Measurements from ENCODE around the gene PLEKHA3.
A peak's percentile ranks its signal among the peaks of the same experiment; 100 is the strongest.

The PLEKHA3 gene

GRCh38 chr2:178479758-178480226 is 465 bp upstream of the PLEKHA3 start:
- Mint-ChIP-seq H3K27ac (peak overlapping the region; percentile 51), H3K27me3 (ENCODE audit: low read depth, poor library complexity) (no peaks in the 10 kb centered on the region), H3K9me3 (no peaks in the 10 kb centered on the region), H3K4me1 (peaks cover 52% of the 10 kb centered on the region), H3K36me3 (ENCODE audit: low read depth) (peaks cover 21% of the 10 kb centered on the region), H3K4me3 (peak overlapping the region; percentile 96)
- DNase-seq: no peak
- no peak for TF ChIP-seq CTCF (IDR thresholded peaks at IDR 0.05)

- H3K27ac Mint-ChIP-seq: no peak overlapping the region
These were observed 2.2 kb downstream of the PLEKHA3 start for GRCh38 chr2:178482437-178482836.

GRCh38 chr2:178484245-178485041 is 4.2 kb downstream of the PLEKHA3 start:
- Mint-ChIP-seq H3K4me1 (peaks cover 28% of the 10 kb centered on the region), H3K4me3 (no peak overlapping the region), H3K27ac (no peak overlapping the region), H3K9me3 (no peaks in the 10 kb centered on the region), H3K36me3 (ENCODE audit: low read depth) (peaks cover 27% of the 10 kb centered on the region), H3K27me3 (ENCODE audit: low read depth, poor library complexity) (no peaks in the 10 kb centered on the region)
- no peak for DNase-seq
- TF ChIP-seq CTCF (IDR thresholded peaks at IDR 0.05): no peak

More at GRCh38 chr2:178482437-178482836, 2.2 kb downstream of the PLEKHA3 start:
- no peak for DNase-seq
- H3K36me3 Mint-ChIP-seq (ENCODE audit: low read depth): peaks cover 20% of the 10 kb centered on the region
- peak overlapping the region; percentile 91 for H3K4me3 Mint-ChIP-seq
- TF ChIP-seq CTCF (IDR thresholded peaks at IDR 0.05): no peak
- H3K9me3 Mint-ChIP-seq: no peaks in the 10 kb centered on the region
- peaks cover 35% of the 10 kb centered on the region for H3K4me1 Mint-ChIP-seq
- no peaks in the 10 kb centered on the region for H3K27me3 Mint-ChIP-seq (ENCODE audit: low read depth, poor library complexity)

GRCh38 chr2:178485356-178485755 is 5.1 kb downstream of the PLEKHA3 start:
- Mint-ChIP-seq H3K4me1 (peaks cover 28% of the 10 kb centered on the region), H3K4me3 (no peak overlapping the region), H3K36me3 (ENCODE audit: low read depth) (peaks cover 33% of the 10 kb centered on the region), H3K27ac (no peak overlapping the region), H3K27me3 (ENCODE audit: low read depth, poor library complexity) (no peaks in the 10 kb centered on the region), H3K9me3 (no peaks in the 10 kb centered on the region)
- no peak for DNase-seq
- no peak for TF ChIP-seq CTCF (IDR thresholded peaks at IDR 0.05)

- Mint-ChIP-seq H3K27ac (no peak overlapping the region), H3K36me3 (ENCODE audit: low read depth) (peaks cover 56% of the 10 kb centered on the region), H3K4me3 (no peak overlapping the region), H3K9me3 (no peaks in the 10 kb centered on the region), H3K4me1 (no peaks in the 10 kb centered on the region), H3K27me3 (ENCODE audit: low read depth, poor library complexity) (no peaks in the 10 kb centered on the region)
- no peak for DNase-seq
- no peak for TF ChIP-seq CTCF (IDR thresholded peaks at IDR 0.05)
These were observed 11.4 kb downstream of the PLEKHA3 start for GRCh38 chr2:178491612-178492011.

- H3K9me3 Mint-ChIP-seq: no peaks in the 10 kb centered on the region
- H3K4me1 Mint-ChIP-seq: no peaks in the 10 kb centered on the region
- H3K4me3 Mint-ChIP-seq: no peak overlapping the region
- no peak for TF ChIP-seq CTCF (IDR thresholded peaks at IDR 0.05)
- DNase-seq: no peak
- H3K27me3 Mint-ChIP-seq (ENCODE audit: low read depth, poor library complexity): no peaks in the 10 kb centered on the region
- peaks cover 59% of the 10 kb centered on the region for H3K36me3 Mint-ChIP-seq (ENCODE audit: low read depth)
- H3K27ac Mint-ChIP-seq: no peak overlapping the region
These were observed 15.8 kb downstream of the PLEKHA3 start for GRCh38 chr2:178496049-178496448.

Data from nephron progenitor cell (in vitro differentiated cells).